Mucosa of descending colon (tissue), 3 donors: ENCODE results near the gene IGIP. TPM values are rescaled to one million over a fixed set of nuclear protein-coding genes. Genes with fewer than 3 reads are reported as not detected.

Experiments
- ATAC-seq: fragments of 200-7000 bp; cut with Tn5 transposase; one replicate; pipeline ENCODE4 v1.9.1; 2020; ENCODE audit warnings: mild to moderate bottlenecking, moderate library complexity
- DNase-seq, 3 donors: peaks; one replicate each; pipeline ENCODE4 v3.0.0-alpha.2; 2020
- H3K36me3 ChIP-seq: fragments of 200-600 bp; one replicate; pipeline ENCODE4 v1.8.0; 2021; ENCODE audit warnings: low read depth, mild to moderate bottlenecking
- H3K4me1 ChIP-seq: fragments of 200-600 bp; one replicate; pipeline ENCODE4 v1.8.0; 2021; ENCODE audit warnings: low read depth, mild to moderate bottlenecking
- H3K4me3 ChIP-seq: fragments of 200-600 bp; one replicate; pipeline ENCODE4 v1.8.0; 2021; ENCODE audit warnings: mild to moderate bottlenecking
- H3K9me3 ChIP-seq: fragments of 200-600 bp; one replicate; pipeline ENCODE4 v1.8.0; 2021; ENCODE audit warnings: mild to moderate bottlenecking
- intact Hi-C, 2 donors: fragments of 100-400 bp; cut with DNase I in 1 of 2; cut with micrococcal nuclease in 1 of 2; formaldehyde crosslinking; loops; one replicate each; pipeline versions ENCODE4 v1.11.0 to v1.11.1; 2022; cut with DNase I, micrococcal nuclease
- total RNA-seq, 3 donors: library from RNA; stranded (reverse); fragmentation: NEBNext Ultra II Directional in 2 of 3; extraction: Animal tissue kit (Norgen Biotek cat#: 25700) in 2 of 3; gene quantifications; one replicate each; pipeline versions ENCODE4 v1.2.1 to v1.2.4, GENCODE V29; 2021 to 2023
- TF ChIP-seq, protein P1 (sequence below): fragments of 200-600 bp; IDR thresholded peaks from one replicate; pipeline ENCODE4 v1.8.0; 2022; ENCODE audit warnings: antibody characterized with exemption, mild to moderate bottlenecking
- donor health status: DM: no; HTN: no; CAD: no; lungs with moderate emphysema.
- donor health status: DM: no; HTN: no; CAD: no.
- donor health status: DM: no; HTN: yes; CAD: no.

IGIP gene
- total RNA-seq, 3 donors from 2014 or later, result 8.1 to 25.1 (median 9.8) TPM

DNA sequence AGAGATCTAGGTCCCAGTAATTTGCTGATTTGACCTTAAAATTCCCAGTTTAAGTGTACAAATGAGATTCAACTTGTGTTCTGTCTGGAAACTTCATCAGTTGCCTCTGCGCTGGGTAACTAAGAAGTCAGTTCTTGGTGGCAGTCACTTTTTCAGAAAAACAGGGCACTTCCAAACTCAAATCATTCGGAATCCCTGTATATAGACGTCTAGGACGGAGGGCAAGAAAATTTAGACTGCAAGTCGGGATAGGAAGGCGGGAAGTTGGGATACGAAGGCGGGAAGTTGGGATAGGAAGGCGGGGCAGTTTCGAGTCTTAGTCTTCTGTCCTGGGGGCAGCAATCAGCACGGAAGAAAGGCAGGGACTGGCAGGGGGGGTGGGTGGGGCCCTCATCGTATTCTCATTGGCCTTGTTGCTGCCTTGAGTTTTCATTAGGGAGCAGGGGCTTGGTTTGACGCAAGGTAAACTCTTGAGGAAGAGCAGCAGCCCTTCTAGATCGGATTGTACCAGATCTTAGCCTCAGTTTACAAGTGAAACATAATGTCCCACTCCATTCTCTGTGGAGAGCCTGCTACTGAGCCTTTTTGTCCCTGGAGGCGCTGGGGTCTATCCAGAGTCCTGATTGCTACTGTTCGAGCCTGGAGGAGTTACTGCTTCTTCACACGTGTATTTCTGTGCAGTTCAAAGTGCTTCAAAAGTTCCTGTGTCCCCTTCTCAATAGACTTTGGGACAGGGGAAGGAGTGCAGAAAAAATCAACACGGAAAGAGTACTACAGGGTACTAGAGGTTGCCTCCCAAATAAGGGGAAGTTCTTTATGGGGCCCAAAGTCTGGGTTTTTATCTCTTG, 14.5 kb upstream of the IGIP start:
- Histone ChIP-seq H3K36me3 (no peaks in the 10 kb centered on the region), H3K9me3 (no peaks in the 10 kb centered on the region), H3K4me3 (no peak overlapping the region), H3K4me1 (peaks cover 29% of the 10 kb centered on the region)
- DNase-seq (no peak), ATAC-seq (no peak)
- TF ChIP-seq, protein P1, sequence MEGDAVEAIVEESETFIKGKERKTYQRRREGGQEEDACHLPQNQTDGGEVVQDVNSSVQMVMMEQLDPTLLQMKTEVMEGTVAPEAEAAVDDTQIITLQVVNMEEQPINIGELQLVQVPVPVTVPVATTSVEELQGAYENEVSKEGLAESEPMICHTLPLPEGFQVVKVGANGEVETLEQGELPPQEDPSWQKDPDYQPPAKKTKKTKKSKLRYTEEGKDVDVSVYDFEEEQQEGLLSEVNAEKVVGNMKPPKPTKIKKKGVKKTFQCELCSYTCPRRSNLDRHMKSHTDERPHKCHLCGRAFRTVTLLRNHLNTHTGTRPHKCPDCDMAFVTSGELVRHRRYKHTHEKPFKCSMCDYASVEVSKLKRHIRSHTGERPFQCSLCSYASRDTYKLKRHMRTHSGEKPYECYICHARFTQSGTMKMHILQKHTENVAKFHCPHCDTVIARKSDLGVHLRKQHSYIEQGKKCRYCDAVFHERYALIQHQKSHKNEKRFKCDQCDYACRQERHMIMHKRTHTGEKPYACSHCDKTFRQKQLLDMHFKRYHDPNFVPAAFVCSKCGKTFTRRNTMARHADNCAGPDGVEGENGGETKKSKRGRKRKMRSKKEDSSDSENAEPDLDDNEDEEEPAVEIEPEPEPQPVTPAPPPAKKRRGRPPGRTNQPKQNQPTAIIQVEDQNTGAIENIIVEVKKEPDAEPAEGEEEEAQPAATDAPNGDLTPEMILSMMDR, result no peak
- intact Hi-C loops, result no loop called here

DNA sequence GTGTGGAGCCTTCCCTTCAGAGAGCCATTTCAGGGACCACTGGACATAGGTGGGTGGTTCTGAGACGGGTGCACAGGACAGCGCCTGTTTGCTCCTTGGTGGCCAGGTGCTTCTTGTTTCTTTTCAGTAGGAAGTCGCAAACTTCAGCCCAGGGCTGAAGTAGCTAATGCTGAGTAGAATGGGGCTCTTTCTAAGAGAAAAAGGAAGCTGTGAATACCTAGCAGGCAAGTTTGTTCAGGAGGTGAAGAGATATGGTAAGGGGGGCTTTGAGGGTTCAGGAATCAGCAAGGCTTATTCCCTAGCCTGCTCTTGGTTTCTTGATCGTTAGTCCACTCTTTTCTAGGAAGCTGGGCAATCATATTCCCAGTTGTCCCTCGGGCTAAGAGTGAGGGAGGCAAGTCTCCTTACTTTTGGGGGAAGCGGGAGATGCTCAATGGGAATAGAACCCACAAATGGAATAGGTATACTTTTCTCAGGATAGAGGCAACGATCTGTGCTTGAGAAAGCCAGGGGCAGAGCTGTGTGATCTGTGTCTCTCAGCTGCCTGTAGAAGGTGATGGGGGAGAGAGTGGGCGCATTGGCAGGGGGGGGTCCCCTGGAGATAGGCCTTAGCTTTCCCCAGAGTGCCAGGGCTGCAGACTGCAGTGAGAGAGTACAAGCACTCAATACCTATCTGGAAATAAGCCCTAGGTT, 13.7 kb upstream of the IGIP start:
- ATAC-seq (no peak), DNase-seq (no peak)
- TF ChIP-seq, protein P1, result no peak
- Histone ChIP-seq H3K4me3 (no peak overlapping the region), H3K36me3 (no peaks in the 10 kb centered on the region), H3K9me3 (no peaks in the 10 kb centered on the region), H3K4me1 (peaks cover 29% of the 10 kb centered on the region)
- intact Hi-C loops, result no loop called here

DNA sequence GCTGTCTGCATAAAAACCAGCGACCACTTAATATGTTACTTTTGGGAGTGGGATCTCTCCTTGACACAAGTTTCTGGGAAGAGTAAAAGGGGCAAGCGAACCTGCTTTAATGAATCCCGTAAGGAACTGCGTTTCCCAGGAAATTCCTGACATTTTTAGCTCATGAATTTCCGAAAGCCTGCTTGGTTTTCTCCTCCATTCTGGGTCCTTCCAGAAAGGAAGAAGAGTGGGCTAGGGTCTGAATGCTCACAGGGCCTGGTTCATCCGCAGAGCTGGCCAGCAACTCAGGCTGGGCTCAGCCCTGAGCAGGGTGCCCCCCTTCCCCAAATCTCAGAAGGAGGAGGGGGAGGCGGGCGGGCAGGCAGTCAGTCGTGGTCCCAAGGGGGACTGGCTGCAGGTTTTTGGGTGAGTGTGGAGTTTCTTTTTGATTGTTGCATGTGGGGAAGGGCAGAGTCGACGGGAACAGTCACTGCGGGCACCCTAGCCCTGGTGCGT, 13.0 kb upstream of the IGIP start:
- ATAC-seq (no peak), DNase-seq (no peak)
- TF ChIP-seq, protein P1, result no peak
- H3K36me3 ChIP-seq, result no peaks in the 10 kb centered on the region
- peaks cover 35% of the 10 kb centered on the region for H3K4me1 ChIP-seq
- H3K9me3 ChIP-seq, result no peaks in the 10 kb centered on the region
- no peak overlapping the region for H3K4me3 ChIP-seq
- intact Hi-C loops, result no loop called here

- H3K4me3 ChIP-seq, result peak overlapping the region; percentile 49
- TF ChIP-seq, protein P1, result no peak
- intact Hi-C loops, result no loop called here
- peak; percentile 16 for ATAC-seq
- no peaks in the 10 kb centered on the region for H3K36me3 ChIP-seq
- H3K4me1 ChIP-seq, result peaks cover 35% of the 10 kb centered on the region
- H3K9me3 ChIP-seq, result no peaks in the 10 kb centered on the region
- peak; percentile 33 to 70 (median 57) for DNase-seq
Observed at GRCh38 chr5:140113180-140113698, 12.5 kb upstream of the IGIP start.

DNA sequence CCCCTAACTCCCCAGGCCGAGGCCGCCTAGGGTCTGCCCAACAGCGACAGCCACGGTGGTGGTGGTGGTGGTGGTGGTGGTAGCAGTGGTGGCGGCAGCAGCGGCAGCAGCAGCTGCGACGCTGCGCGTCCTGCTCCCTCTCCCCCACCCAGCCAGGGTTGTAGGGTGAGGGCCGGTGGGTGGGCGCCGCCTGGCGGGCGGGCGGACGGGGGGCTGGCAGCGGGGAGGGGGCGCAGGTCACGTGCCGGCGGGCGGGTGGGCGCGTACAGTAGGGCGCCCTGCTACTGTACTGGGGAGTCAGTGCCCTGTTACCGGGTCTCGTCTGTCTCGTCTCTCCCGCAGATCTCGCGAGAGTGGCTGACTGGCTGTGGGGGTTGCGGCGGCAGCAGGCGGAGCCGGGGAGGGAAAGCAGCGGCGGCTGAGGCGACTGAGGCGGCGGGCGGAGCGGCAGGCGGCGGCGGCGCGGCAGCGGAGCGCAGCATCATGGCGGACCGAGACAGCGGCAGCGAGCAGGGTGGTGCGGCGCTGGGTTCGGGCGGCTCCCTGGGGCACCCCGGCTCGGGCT, 12.0 kb upstream of the IGIP start, which contains the start of gene PURA:
TSS of gene PURA (plus strand) at position 411 of the 565 bp plus-strand sequence. CDS start at position 484, 73 bp downstream.
- peak; percentile 94 for ATAC-seq
- TF ChIP-seq, protein P1, result no peak
- intact Hi-C loops, result no loop called here

More for the DNA sequence above, 12.0 kb upstream of the IGIP start, which contains the start of gene PURA:
- Histone ChIP-seq H3K4me3 (peak within 1 kb of the TSS; percentile 49), H3K9me3 (no peaks in the 10 kb centered on the region), H3K4me1 (peaks cover 31% of the 10 kb centered on the region), H3K36me3 (no peaks in the 10 kb centered on the region)
- DNase-seq, result peak; percentile 96 to 98 (median 97)
